GM23248 (cell line): ENCODE data around the gene SPTBN5. TPM values are rescaled to one million over a fixed set of nuclear protein-coding genes. Genes with fewer than 3 reads are reported as not detected.

ENCODE experiments used
- DNase-seq: peaks from one replicate; pipeline ENCODE4 v3.0.0-alpha.2; 2015
- H2AFZ ChIP-seq: fragments of 200-600 bp; sonication (generic); 2 replicates; pipeline ENCODE4 v1.6.1; 2016; ENCODE audit warnings: antibody characterized with exemption
- H3F3A ChIP-seq: fragments of 200-600 bp; sonication (generic); 2 replicates; pipeline ENCODE4 v1.6.1; 2016; ENCODE audit warnings: mild to moderate bottlenecking, antibody characterized with exemption, mixed run types; ENCODE audit not compliant: insufficient read depth
- H3K27ac ChIP-seq: fragments of 200-600 bp; sonication (generic); 2 replicates; pipeline ENCODE4 v1.5.1; 2016; ENCODE audit warnings: mild to moderate bottlenecking
- H3K27me3 ChIP-seq: fragments of 200-600 bp; sonication (generic); replicated peaks from 2 replicates; pipeline ENCODE4 v1.6.1; 2016; ENCODE audit warnings: mild to moderate bottlenecking; ENCODE audit not compliant: insufficient read depth
- H3K36me3 ChIP-seq: fragments of 200-600 bp; sonication (generic); 2 replicates; pipeline ENCODE4 v1.6.1; 2016; ENCODE audit warnings: low read depth, mild to moderate bottlenecking
- H3K4me1 ChIP-seq: fragments of 200-600 bp; sonication (generic); 2 replicates; pipeline ENCODE4 v1.6.1; 2016; ENCODE audit warnings: mild to moderate bottlenecking; ENCODE audit not compliant: insufficient read depth
- H3K4me2 ChIP-seq: fragments of 200-600 bp; sonication (generic); one replicate; pipeline ENCODE4 v1.6.1; 2016; ENCODE audit warnings: mild to moderate bottlenecking; ENCODE audit not compliant: unreplicated experiment
- H3K4me3 ChIP-seq: fragments of 200-600 bp; sonication (generic); 2 replicates; pipeline ENCODE4 v1.5.1; 2016; ENCODE audit warnings: mild to moderate bottlenecking
- H3K79me2 ChIP-seq: fragments of 200-600 bp; sonication (generic); 2 replicates; pipeline ENCODE4 v1.6.1; 2016; ENCODE audit warnings: mild to moderate bottlenecking; ENCODE audit not compliant: insufficient read depth
- H3K9ac ChIP-seq: fragments of 200-600 bp; sonication (generic); 2 replicates; pipeline ENCODE4 v1.6.1; 2016; ENCODE audit warnings: mild to moderate bottlenecking
- H3K9me2 ChIP-seq: fragments of 200-600 bp; sonication (generic); 2 replicates; pipeline ENCODE4 v1.6.1; 2016; ENCODE audit warnings: mixed run types, mild to moderate bottlenecking, moderate library complexity; ENCODE audit not compliant: insufficient read depth
- H3K9me3 ChIP-seq: fragments of 200-600 bp; sonication (generic); one replicate; pipeline ENCODE4 v1.6.1; 2017; ENCODE audit warnings: low read depth
- H4K20me1 ChIP-seq: fragments of 200-600 bp; sonication (generic); 2 replicates; pipeline ENCODE4 v1.6.0; 2016; ENCODE audit not compliant: insufficient read depth
- EZH2 ChIP-seq: fragments of 200-600 bp; sonication (generic); IDR thresholded peaks from 2 replicates; pipeline ENCODE4 v1.6.1; 2018; ENCODE audit warnings: antibody characterized with exemption, mild to moderate bottlenecking; ENCODE audit not compliant: insufficient read depth, poor library complexity, severe bottlenecking
- EZH2phosphoT487 ChIP-seq: fragments of 200-600 bp; sonication (generic); IDR thresholded peaks from 2 replicates; pipeline ENCODE4 v1.6.1; 2018; ENCODE audit warnings: antibody characterized with exemption, moderate library complexity, mild to moderate bottlenecking, low read depth; ENCODE audit not compliant: insufficient read depth
- WGBS, 2 experiments: methylation state at CpG; one replicate each; pipeline ENCODE4 v1.1.6; 2015 to 2017; ENCODE audit warnings: low lambda C conversion rate in 2 of 2, low coverage in 1 of 2; ENCODE audit errors: missing lambda C conversion rate in 2 of 2; 5-methylcytosine and 5-hydroxymethylcytosine counted together
- in situ Hi-C: fragments of 300-500 bp; cut with MboI; formaldehyde crosslinking; loops from 2 replicates; pipeline ENCODE4 v1.15.0; 2020
- polyA plus RNA-seq: library from polyadenylated mRNA; unstranded; fragments of >200 nt; fragmentation: Nextera tagmentation; extraction: Ambion mirVana; gene quantifications from 2 replicates; pipeline ENCODE4 v1.2.1, GENCODE V29; 2016
- total RNA-seq: library from RNA; depleted of rRNA; stranded (reverse); fragments of >200 nt; shearing (Covaris generic); gene quantifications from 2 replicates; pipeline ENCODE4 v1.2.3, GENCODE V29; 2014

The SPTBN5 gene
- total and polyA plus RNA-seq, 2 experiments from 2014 or later = 0.03 to 0.11 TPM

DNA sequence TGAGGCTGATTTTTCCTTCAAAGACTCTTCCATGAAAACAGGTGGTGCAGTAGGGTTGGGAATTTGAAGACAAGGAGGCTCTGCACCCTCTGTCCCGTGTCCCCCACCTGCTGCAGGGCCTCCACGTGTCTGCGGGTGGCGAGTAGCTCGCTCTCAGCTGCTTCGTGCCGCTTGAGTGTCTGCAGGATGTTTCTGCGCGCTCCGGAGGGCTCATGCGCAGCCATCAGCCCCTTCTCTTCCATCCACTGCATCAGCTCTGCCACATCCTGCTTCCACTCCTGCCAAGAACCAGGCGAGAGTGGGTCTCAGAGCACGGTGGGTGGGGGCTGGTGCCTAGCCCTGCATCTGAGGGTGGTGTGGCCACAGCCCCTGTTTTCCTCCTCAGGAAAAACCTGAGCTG, 17.8 kb downstream of the SPTBN5 start:
- H3K9me3 ChIP-seq = no peaks in the 10 kb centered on the region
- no peak overlapping the region for H3K9ac ChIP-seq
- H3F3A ChIP-seq = no peaks in the 10 kb centered on the region
- H3K4me3 ChIP-seq = no peak overlapping the region
- no peak overlapping the region for H3K27ac ChIP-seq
- no peaks in the 10 kb centered on the region for H3K9me2 ChIP-seq
- H2AFZ ChIP-seq = no peak overlapping the region
- TF ChIP-seq EZH2phosphoT487 (no peak), EZH2 (no peak)
- no peaks in the 10 kb centered on the region for H3K36me3 ChIP-seq
- in situ Hi-C loops = no loop called here
- 70 to 73% methylated on average over 13 of the region's 13 CpGs for WGBS, 2 experiments
- H4K20me1 ChIP-seq = no peaks in the 10 kb centered on the region
- DNase-seq = no peak
- H3K4me1 ChIP-seq = no peaks in the 10 kb centered on the region
- H3K4me2 ChIP-seq = no peak overlapping the region
- no peaks in the 10 kb centered on the region for H3K79me2 ChIP-seq
- H3K27me3 ChIP-seq = no peaks in the 10 kb centered on the region

DNA sequence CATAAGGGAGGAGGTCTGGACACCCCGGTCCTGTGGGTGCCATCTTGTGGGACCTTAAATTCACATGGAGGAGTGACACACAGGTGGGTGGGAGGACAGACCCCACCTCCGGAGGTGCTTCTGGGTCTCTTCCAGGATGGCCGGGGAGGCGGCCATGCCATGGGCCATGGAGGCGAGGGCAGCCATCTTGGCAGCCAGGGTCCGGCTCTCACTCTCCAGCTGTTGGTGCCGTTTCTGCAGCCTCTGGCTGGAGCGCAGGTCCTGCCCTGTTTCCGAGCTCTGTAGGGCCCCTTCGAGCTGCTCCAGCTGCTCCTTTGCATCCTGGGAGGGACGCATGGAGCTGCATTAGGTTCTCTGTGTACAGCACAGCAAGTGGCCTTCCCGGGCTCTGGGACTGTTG, 19.1 kb downstream of the SPTBN5 start:
- no peaks in the 10 kb centered on the region for H3K4me1 ChIP-seq

DNA sequence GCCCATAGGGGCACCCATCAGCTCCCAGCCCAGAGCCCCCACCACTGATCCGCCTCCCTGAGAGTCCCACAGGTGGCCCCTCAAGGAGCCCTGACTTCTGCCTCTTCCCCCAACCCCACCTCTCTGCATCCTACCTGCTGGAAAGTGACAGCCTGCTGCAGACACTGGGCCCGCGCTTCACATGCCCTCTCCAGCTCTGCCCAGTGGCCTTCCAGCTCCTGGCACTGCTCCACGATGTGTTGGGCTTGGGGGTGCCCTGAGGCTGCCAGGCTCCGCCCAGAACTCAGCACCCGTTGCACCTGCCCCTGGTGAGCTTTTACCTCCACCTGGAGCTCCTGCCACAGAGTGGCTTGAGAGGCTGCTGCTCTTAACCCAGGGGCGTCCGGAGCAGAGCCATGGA, 20.1 kb downstream of the SPTBN5 start:
- H3K79me2 ChIP-seq = no peaks in the 10 kb centered on the region
- H3K27me3 ChIP-seq = no peaks in the 10 kb centered on the region
- H3K36me3 ChIP-seq = no peaks in the 10 kb centered on the region
- no peak overlapping the region for H3K27ac ChIP-seq
- H3F3A ChIP-seq = no peaks in the 10 kb centered on the region
- H3K4me2 ChIP-seq = no peak overlapping the region
- H3K9me2 ChIP-seq = no peaks in the 10 kb centered on the region
- no peaks in the 10 kb centered on the region for H4K20me1 ChIP-seq
- TF ChIP-seq EZH2 = no peak
- no peak for DNase-seq
- H3K9ac ChIP-seq = no peak overlapping the region
- H3K4me3 ChIP-seq = no peak overlapping the region
- no peaks in the 10 kb centered on the region for H3K9me3 ChIP-seq
- WGBS, 2 experiments = 74 to 79% methylated on average over 8 of the region's 8 CpGs
- H3K4me1 ChIP-seq = no peaks in the 10 kb centered on the region
- H2AFZ ChIP-seq = no peak overlapping the region
- in situ Hi-C loops = no loop called here

More for the DNA sequence above, 19.1 kb downstream of the SPTBN5 start:
- in situ Hi-C loops = no loop called here
- H3K9me3 ChIP-seq = no peaks in the 10 kb centered on the region
- no peak overlapping the region for H3K4me3 ChIP-seq
- H3F3A ChIP-seq = no peaks in the 10 kb centered on the region
- no peak overlapping the region for H3K27ac ChIP-seq
- WGBS, 2 experiments = 80 to 87% methylated on average over 11 to 12 of the region's 12 CpGs
- no peak overlapping the region for H2AFZ ChIP-seq
- no peaks in the 10 kb centered on the region for H3K9me2 ChIP-seq
- no peak for DNase-seq
- no peak overlapping the region for H3K9ac ChIP-seq
- H3K79me2 ChIP-seq = no peaks in the 10 kb centered on the region
- no peaks in the 10 kb centered on the region for H3K27me3 ChIP-seq
- TF ChIP-seq EZH2 = no peak
- no peak for TF ChIP-seq EZH2phosphoT487
- H3K4me2 ChIP-seq = no peak overlapping the region
- H4K20me1 ChIP-seq = no peaks in the 10 kb centered on the region
- H3K36me3 ChIP-seq = no peaks in the 10 kb centered on the region

DNA sequence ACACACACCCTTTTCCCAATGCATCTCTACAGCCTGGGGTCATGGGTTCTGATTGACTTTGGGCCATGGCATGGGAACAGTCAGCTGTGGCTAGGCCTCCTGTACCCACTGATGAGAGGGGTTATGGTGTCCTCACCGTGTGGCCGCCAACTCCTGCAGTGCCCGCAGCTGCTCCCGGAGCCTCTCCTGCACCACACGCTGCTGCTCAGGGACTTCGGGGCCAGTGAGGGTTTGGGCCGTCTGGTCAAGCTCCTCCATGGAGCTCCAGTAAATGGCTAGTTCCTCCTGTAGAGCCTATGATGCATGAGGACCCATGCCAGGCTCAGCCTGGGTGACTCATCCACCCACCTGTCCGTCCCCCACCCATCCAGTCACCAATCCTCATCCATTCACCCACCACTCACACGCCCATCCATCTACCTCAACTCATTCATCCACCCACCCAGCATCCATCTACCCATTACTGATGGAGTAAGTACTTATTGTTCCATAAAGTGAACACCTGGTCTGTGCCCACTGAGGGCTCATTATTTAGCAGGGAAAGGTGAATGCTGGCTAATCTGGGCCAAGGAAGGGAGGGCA, 21.6 kb downstream of the SPTBN5 start:
- no peak overlapping the region for H3K9ac ChIP-seq
- no peak overlapping the region for H3K27ac ChIP-seq
- no peak for DNase-seq
- 82 to 83% methylated on average over 9 of the region's 9 CpGs for WGBS, 2 experiments
- H3K4me2 ChIP-seq = no peak overlapping the region
- no peaks in the 10 kb centered on the region for H4K20me1 ChIP-seq
- no peaks in the 10 kb centered on the region for H3K9me2 ChIP-seq
- H3K36me3 ChIP-seq = no peaks in the 10 kb centered on the region
- no peaks in the 10 kb centered on the region for H3K4me1 ChIP-seq
- no peak overlapping the region for H3K4me3 ChIP-seq
- no peaks in the 10 kb centered on the region for H3K27me3 ChIP-seq
- H3K79me2 ChIP-seq = no peaks in the 10 kb centered on the region
- H3F3A ChIP-seq = no peaks in the 10 kb centered on the region
- in situ Hi-C loops = no loop called here
- no peaks in the 10 kb centered on the region for H3K9me3 ChIP-seq
- no peak overlapping the region for H2AFZ ChIP-seq
- TF ChIP-seq EZH2phosphoT487 (no peak), EZH2 (no peak)
